Naive B cell (primary cell): ENCODE data around the gene ITGAE. TPM values are rescaled to one million over a fixed set of nuclear protein-coding genes. Genes with fewer than 3 reads are reported as not detected.
A peak's percentile ranks its signal among the peaks of the same experiment; 100 is the strongest.

Experiments used
- ATAC-seq, 2 donors: fragments of 150-1000 bp; cut with Tn5 transposase; 2 replicates each; pipeline ENCODE4 v1.10.0; 2021; ENCODE audit warnings: low read depth in 2 of 2, mild to moderate bottlenecking in 2 of 2, moderate library complexity in 2 of 2
- DNase-seq: peaks from one replicate; pipeline ENCODE4 v3.0.0; 2022
- H3K27ac Mint-ChIP-seq, 6 donors: one replicate each; pipeline ENCODE4 v1.8.0; 2020 to 2022; ENCODE audit warnings: mild to moderate bottlenecking in 6 of 6, mixed read lengths in 6 of 6, moderate library complexity in 5 of 6, inconsistent platforms in 2 of 6
- H3K27me3 Mint-ChIP-seq, 3 donors: one replicate each; pipeline ENCODE4 v1.8.0; 2021 to 2022; ENCODE audit warnings: mixed read lengths in 3 of 3, mild to moderate bottlenecking in 1 of 3
- H3K36me3 Mint-ChIP-seq, 2 donors: one replicate each; pipeline ENCODE4 v1.8.0; 2020 to 2022; ENCODE audit warnings: mixed read lengths in 2 of 2, inconsistent platforms in 1 of 2, mild to moderate bottlenecking in 1 of 2
- H3K4me1 Mint-ChIP-seq, 3 donors: one replicate each; pipeline ENCODE4 v1.8.0; 2020 to 2022; ENCODE audit warnings: mixed read lengths in 3 of 3, inconsistent platforms in 1 of 3, mild to moderate bottlenecking in 1 of 3, moderate library complexity in 1 of 3
- H3K4me3 Mint-ChIP-seq, 8 donors: one replicate each; pipeline ENCODE4 v1.8.0; 2020 to 2022; ENCODE audit warnings: mild to moderate bottlenecking in 8 of 8, mixed read lengths in 8 of 8, moderate library complexity in 8 of 8, inconsistent platforms in 2 of 8
- H3K9me3 Mint-ChIP-seq, 7 donors: one replicate each; pipeline ENCODE4 v1.8.0; 2020 to 2022; ENCODE audit warnings: mixed read lengths in 7 of 7, mild to moderate bottlenecking in 5 of 7, inconsistent platforms in 2 of 7, moderate library complexity in 1 of 7
- polyA plus RNA-seq, 6 donors: library from polyadenylated mRNA; unstranded; fragments of 300-500 nt; fragmentation: Illumina TruSeq; gene quantifications; one replicate each; pipeline ENCODE4 v1.2.3, GENCODE V29; 2021; ENCODE audit warnings: low read depth in 6 of 6

The ITGAE gene
- polyA plus RNA-seq, 6 donors from 2014 or later: 93.9 to 177 (median 158) TPM

GRCh38 chr17:3812771-3813170, 11.8 kb upstream of the ITGAE start:
- peaks cover 20 to 34% (median 28%) of the 10 kb centered on the region in 3 donors for H3K4me1 Mint-ChIP-seq
- peaks cover 22% of the 10 kb centered on the region in 2 donors for H3K36me3 Mint-ChIP-seq
- DNase-seq (no peak), ATAC-seq (no peak)
- peak overlapping the region in 1 of 8 donors; percentile 23 for H3K4me3 Mint-ChIP-seq
- no peak overlapping the region for H3K27ac Mint-ChIP-seq
- no peaks in the 10 kb centered on the region for H3K9me3 Mint-ChIP-seq
- H3K27me3 Mint-ChIP-seq: no peaks in the 10 kb centered on the region

GRCh38 chr17:3812284-3812683, 11.3 kb upstream of the ITGAE start:
- Mint-ChIP-seq H3K27ac (peak overlapping the region in 1 of 6 donors; percentile 33), H3K4me3 (no peak overlapping the region), H3K27me3 (no peaks in the 10 kb centered on the region), H3K36me3 (peaks cover 22% of the 10 kb centered on the region in 2 donors), H3K9me3 (no peaks in the 10 kb centered on the region), H3K4me1 (peaks cover 20 to 34% (median 28%) of the 10 kb centered on the region in 3 donors)
- ATAC-seq (no peak), DNase-seq (no peak)

GRCh38 chr17:3810019-3810418, 9.0 kb upstream of the ITGAE start:
- DNase-seq (no peak), ATAC-seq (peak in 1 of 2 donors; percentile 48)
- Mint-ChIP-seq H3K9me3 (no peaks in the 10 kb centered on the region), H3K4me1 (peaks cover 20 to 24% (median 22%) of the 10 kb centered on the region in 3 donors), H3K27me3 (no peaks in the 10 kb centered on the region), H3K36me3 (peaks cover 12 to 16% of the 10 kb centered on the region in 2 donors), H3K4me3 (peak overlapping the region in 6 of 8 donors; percentile 11 to 68 (median 54)), H3K27ac (peak overlapping the region in 5 of 6 donors; percentile 22 to 77 (median 56))

GRCh38 chr17:3809135-3809534, 8.1 kb upstream of the ITGAE start:
- H3K4me1 Mint-ChIP-seq: peaks cover 21 to 28% (median 22%) of the 10 kb centered on the region in 3 donors
- H3K27ac Mint-ChIP-seq: no peak overlapping the region
- no peaks in the 10 kb centered on the region for H3K27me3 Mint-ChIP-seq
- H3K4me3 Mint-ChIP-seq: no peak overlapping the region
- DNase-seq (no peak), ATAC-seq (no peak)
- no peaks in the 10 kb centered on the region for H3K9me3 Mint-ChIP-seq
- H3K36me3 Mint-ChIP-seq: peaks cover 9 to 12% of the 10 kb centered on the region in 2 donors

GRCh38 chr17:3808701-3809100, 7.7 kb upstream of the ITGAE start:
- no peaks in the 10 kb centered on the region for H3K9me3 Mint-ChIP-seq
- no peak overlapping the region for H3K4me3 Mint-ChIP-seq
- peaks cover 6 to 12% of the 10 kb centered on the region in 2 donors for H3K36me3 Mint-ChIP-seq
- H3K27me3 Mint-ChIP-seq: no peaks in the 10 kb centered on the region
- DNase-seq: no peak
- peak overlapping the region in 1 of 6 donors; percentile 63 for H3K27ac Mint-ChIP-seq
- peaks cover 22 to 31% (median 24%) of the 10 kb centered on the region in 3 donors for H3K4me1 Mint-ChIP-seq
- ATAC-seq: no peak

GRCh38 chr17:3805581-3805980, 4.6 kb upstream of the ITGAE start:
- Mint-ChIP-seq H3K4me3 (no peak overlapping the region), H3K9me3 (no peaks in the 10 kb centered on the region), H3K36me3 (peaks cover 0 to 8% of the 10 kb centered on the region in 2 donors), H3K27ac (peak overlapping the region in 2 of 6 donors; percentile 56 to 79), H3K4me1 (peaks cover 18 to 24% (median 18%) of the 10 kb centered on the region in 3 donors), H3K27me3 (no peaks in the 10 kb centered on the region)
- ATAC-seq (no peak), DNase-seq (no peak)

- peaks cover 8 to 18% (median 9%) of the 10 kb centered on the region in 3 donors for H3K4me1 Mint-ChIP-seq
- no peaks in the 10 kb centered on the region for H3K9me3 Mint-ChIP-seq
- H3K27ac Mint-ChIP-seq: peak overlapping the region in 2 of 6 donors; percentile 79 to 81
- ATAC-seq: peak; percentile 27 to 71
- H3K4me3 Mint-ChIP-seq: no peak overlapping the region
- DNase-seq: no peak
- no peaks in the 10 kb centered on the region for H3K27me3 Mint-ChIP-seq
- peaks cover 0 to 8% of the 10 kb centered on the region in 2 donors for H3K36me3 Mint-ChIP-seq
These were observed 3.5 kb upstream of the ITGAE start for GRCh38 chr17:3804503-3804931.

GRCh38 chr17:3803308-3803640, 2.3 kb upstream of the ITGAE start:
- peak overlapping the region in 3 of 6 donors; percentile 81 to 94 (median 84) for H3K27ac Mint-ChIP-seq
- peaks cover 0 to 2% of the 10 kb centered on the region in 2 donors for H3K36me3 Mint-ChIP-seq
- H3K27me3 Mint-ChIP-seq: no peaks in the 10 kb centered on the region
- ATAC-seq: no peak
- no peak for DNase-seq
- H3K4me3 Mint-ChIP-seq: peak overlapping the region in 1 of 8 donors; percentile 17
- H3K9me3 Mint-ChIP-seq: no peaks in the 10 kb centered on the region
- peaks cover 14 to 26% (median 16%) of the 10 kb centered on the region in 3 donors for H3K4me1 Mint-ChIP-seq

- Mint-ChIP-seq H3K27me3 (no peaks in the 10 kb centered on the region), H3K4me3 (no peak overlapping the region), H3K36me3 (no peaks in the 10 kb centered on the region), H3K4me1 (peaks cover 18 to 29% (median 20%) of the 10 kb centered on the region in 3 donors), H3K9me3 (no peaks in the 10 kb centered on the region), H3K27ac (peak overlapping the region in 4 of 6 donors; percentile 74 to 94 (median 82))
- ATAC-seq (no peak), DNase-seq (no peak)
These were observed 1.7 kb upstream of the ITGAE start for GRCh38 chr17:3802461-3803307.

GRCh38 chr17:3801792-3802191, 804 bp upstream of the ITGAE start:
- ATAC-seq (no peak), DNase-seq (no peak)
- H3K27ac Mint-ChIP-seq: no peak overlapping the region
- H3K9me3 Mint-ChIP-seq: no peaks in the 10 kb centered on the region
- H3K4me3 Mint-ChIP-seq: no peak overlapping the region
- H3K4me1 Mint-ChIP-seq: peaks cover 20 to 31% (median 21%) of the 10 kb centered on the region in 3 donors
- H3K36me3 Mint-ChIP-seq: no peaks in the 10 kb centered on the region
- no peaks in the 10 kb centered on the region for H3K27me3 Mint-ChIP-seq

- Mint-ChIP-seq H3K4me3 (no peak overlapping the region), H3K27me3 (no peaks in the 10 kb centered on the region), H3K4me1 (peaks cover 21 to 33% (median 24%) of the 10 kb centered on the region in 3 donors), H3K36me3 (no peaks in the 10 kb centered on the region), H3K27ac (no peak overlapping the region), H3K9me3 (no peaks in the 10 kb centered on the region)
- no peak for ATAC-seq
- no peak for DNase-seq
These were observed 359 bp upstream of the ITGAE start for GRCh38 chr17:3801347-3801746.

- Mint-ChIP-seq H3K36me3 (no peaks in the 10 kb centered on the region), H3K4me3 (peak overlapping the region in 1 of 8 donors; percentile 25), H3K27ac (peak overlapping the region in 1 of 6 donors; percentile 90), H3K27me3 (no peaks in the 10 kb centered on the region), H3K4me1 (peaks cover 21 to 30% (median 24%) of the 10 kb centered on the region in 3 donors), H3K9me3 (no peaks in the 10 kb centered on the region)
- ATAC-seq (no peak), DNase-seq (no peak)
These were observed 1.6 kb downstream of the ITGAE start for GRCh38 chr17:3799181-3799945.
